SKM-1 (cell line): Measurements from ENCODE around the gene CHEK2.
"Not testable (repeated sequence)": the region's sequence is repeated elsewhere in the genome, so short reads cannot be mapped to it uniquely, and the experiment has no call there.

ENCODE experiments used
- DNase-seq: peaks from one replicate; lab custom pipeline; 2025; ENCODE audit not compliant: unreplicated experiment; lab: John Stamatoyannopoulos, UW

Gene CHEK2

GRCh38 chr22:28742562-28742962, 942 bp upstream of the CHEK2 start:
- no peak for DNase-seq

- DNase-seq: no peak
These were observed 328 bp downstream of the CHEK2 start for GRCh38 chr22:28741200-28741784.

GRCh38 chr22:28738876-28739275, 2.7 kb downstream of the CHEK2 start:
- not testable (repeated sequence) for DNase-seq

GRCh38 chr22:28737701-28738100, 3.9 kb downstream of the CHEK2 start:
- no peak for DNase-seq

- DNase-seq: no peak
These were observed 5.1 kb downstream of the CHEK2 start for GRCh38 chr22:28736301-28737155.

- DNase-seq: no peak
These were observed 7.2 kb downstream of the CHEK2 start for GRCh38 chr22:28734393-28734792.

- DNase-seq: no peak
These were observed 11.4 kb downstream of the CHEK2 start for GRCh38 chr22:28730179-28730578.

GRCh38 chr22:28728621-28729313, 12.9 kb downstream of the CHEK2 start:
- DNase-seq: no peak

GRCh38 chr22:28728002-28728401, 13.6 kb downstream of the CHEK2 start:
- DNase-seq: no peak

- no peak for DNase-seq
These were observed 23.6 kb downstream of the CHEK2 start for GRCh38 chr22:28718044-28718443.

- no peak for DNase-seq
These were observed 24.9 kb downstream of the CHEK2 start for GRCh38 chr22:28716686-28717085.

- DNase-seq: no peak
These were observed 26.0 kb downstream of the CHEK2 start for GRCh38 chr22:28715611-28716010.

GRCh38 chr22:28714043-28714628, 27.5 kb downstream of the CHEK2 start:
- no peak for DNase-seq

- DNase-seq: no peak
These were observed 29.5 kb downstream of the CHEK2 start for GRCh38 chr22:28711820-28712777.

GRCh38 chr22:28711341-28711740, 30.3 kb downstream of the CHEK2 start:
- no peak for DNase-seq

- no peak for DNase-seq
These were observed 30.9 kb downstream of the CHEK2 start for GRCh38 chr22:28710576-28711191.

GRCh38 chr22:28710107-28710506, 31.5 kb downstream of the CHEK2 start:
- no peak for DNase-seq

GRCh38 chr22:28706845-28707244, 34.8 kb downstream of the CHEK2 start:
- DNase-seq: no peak

GRCh38 chr22:28703436-28703835, 38.2 kb downstream of the CHEK2 start:
- DNase-seq: no peak

- no peak for DNase-seq
These were observed 38.7 kb downstream of the CHEK2 start for GRCh38 chr22:28702891-28703290.
